Skeletal muscle satellite cell (primary cell): Measurements from ENCODE around the gene COPS8.
A peak's percentile ranks its signal among the peaks of the same experiment; 100 is the strongest.

Source experiments
- H3K27me3 ChIP-seq: 2 replicates; pipeline ENCODE4 v1.7.0; 2013; ENCODE audit warnings: low read length; ENCODE audit not compliant: control insufficient read depth, insufficient read depth
- H3K36me3 ChIP-seq: 2 replicates; pipeline ENCODE4 v1.7.0; 2013; ENCODE audit warnings: mild to moderate bottlenecking, control low read depth, low read length; ENCODE audit not compliant: insufficient read depth
- H3K4me1 ChIP-seq: 2 replicates; pipeline ENCODE4 v1.7.0; 2013; ENCODE audit warnings: low read length; ENCODE audit not compliant: control insufficient read depth, insufficient read depth
- H3K4me2 ChIP-seq: 2 replicates; pipeline ENCODE4 v1.7.0; 2013; ENCODE audit warnings: mild to moderate bottlenecking, low read length
- H3K4me3 ChIP-seq: 2 replicates; pipeline ENCODE4 v1.7.0; 2013; ENCODE audit warnings: low read length
- H3K9ac ChIP-seq: 2 replicates; pipeline ENCODE4 v1.7.0; 2013; ENCODE audit warnings: mild to moderate bottlenecking, low read depth, low read length, moderate library complexity
- H3K9me3 ChIP-seq: replicated peaks from 2 replicates; pipeline ENCODE4 v1.7.0; 2013; ENCODE audit warnings: mild to moderate bottlenecking, control low read depth, low read length

COPS8 gene

DNA sequence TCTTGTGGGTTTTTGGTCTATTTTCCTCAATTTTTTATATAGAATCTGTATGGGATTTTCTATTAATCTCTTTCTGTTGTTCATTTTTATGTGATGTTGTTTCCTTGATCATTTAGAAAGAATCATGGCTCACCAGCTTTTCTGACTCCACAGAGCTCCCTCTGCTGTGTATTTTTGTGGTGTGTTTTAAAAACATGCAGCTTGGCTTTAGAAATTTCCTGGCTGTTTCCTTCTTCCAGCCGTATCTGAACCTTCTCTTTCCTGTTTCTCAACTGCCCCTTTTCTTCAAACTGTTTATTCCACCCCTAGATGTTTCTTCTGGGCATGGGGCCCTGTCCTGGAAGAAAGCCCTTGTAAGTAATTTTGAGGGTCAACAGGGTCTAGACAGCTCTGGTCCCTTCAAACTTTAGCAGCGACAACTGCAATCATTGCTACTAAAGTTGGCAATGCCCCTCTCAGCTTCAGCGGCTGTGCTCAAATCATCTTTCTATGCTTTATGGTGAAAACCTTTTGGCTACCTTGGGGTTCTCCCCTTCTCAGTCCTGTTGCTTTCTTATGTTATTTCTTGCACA, 17.6 kb upstream of the COPS8 start:
- H3K4me2 ChIP-seq = no peak overlapping the region

DNA sequence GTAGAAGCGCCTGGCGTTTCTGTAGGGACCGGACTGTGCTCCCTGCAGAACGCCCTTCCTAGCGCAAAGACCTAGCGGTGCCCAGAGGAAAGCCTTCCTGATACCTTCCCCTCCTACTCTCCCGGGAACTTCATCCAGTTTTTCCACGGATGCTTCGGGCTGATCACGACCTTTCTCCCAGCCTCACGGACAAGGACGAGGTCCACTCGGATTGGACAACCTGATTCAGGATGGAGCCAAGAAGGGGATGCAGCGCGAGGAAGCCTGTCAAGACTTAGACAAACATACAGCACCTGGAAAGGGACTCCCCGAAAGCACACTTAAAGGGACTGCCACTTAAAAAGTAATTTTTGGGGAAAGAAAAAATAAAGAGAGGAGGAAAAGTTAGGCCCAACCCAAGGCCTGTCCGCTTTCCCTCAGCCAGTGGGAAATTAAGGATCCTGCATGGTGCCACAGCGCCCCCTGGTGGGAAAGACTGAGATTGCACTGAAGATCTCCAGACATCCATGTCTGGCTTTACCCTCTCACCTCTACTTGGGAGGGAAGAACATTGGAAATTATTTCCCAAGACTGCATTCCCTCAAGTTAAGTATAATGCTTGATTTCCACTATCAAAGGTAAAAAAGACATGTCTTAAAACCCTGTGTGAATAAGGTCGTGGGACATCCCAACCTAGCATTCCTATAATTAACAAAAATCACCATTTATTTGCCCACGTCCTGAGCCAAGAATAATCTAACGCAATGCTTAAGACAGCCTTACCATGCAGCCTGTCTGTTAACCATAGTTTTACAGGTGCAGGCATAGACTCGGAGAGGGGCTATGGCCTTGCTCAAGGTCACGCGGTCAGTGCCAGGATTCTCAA, 13.4 kb upstream of the COPS8 start:
- Histone ChIP-seq H3K4me1 (peaks cover 17% of the 10 kb centered on the region), H3K9me3 (no peaks in the 10 kb centered on the region), H3K4me3 (no peak overlapping the region), H3K27me3 (no peaks in the 10 kb centered on the region), H3K36me3 (no peaks in the 10 kb centered on the region), H3K4me2 (no peak overlapping the region), H3K9ac (no peak overlapping the region)

More for the DNA sequence above, 17.6 kb upstream of the COPS8 start:
- Histone ChIP-seq H3K36me3 (no peaks in the 10 kb centered on the region), H3K9me3 (no peaks in the 10 kb centered on the region), H3K4me1 (peaks cover 2% of the 10 kb centered on the region), H3K27me3 (no peaks in the 10 kb centered on the region), H3K4me3 (no peak overlapping the region), H3K9ac (no peak overlapping the region)

DNA sequence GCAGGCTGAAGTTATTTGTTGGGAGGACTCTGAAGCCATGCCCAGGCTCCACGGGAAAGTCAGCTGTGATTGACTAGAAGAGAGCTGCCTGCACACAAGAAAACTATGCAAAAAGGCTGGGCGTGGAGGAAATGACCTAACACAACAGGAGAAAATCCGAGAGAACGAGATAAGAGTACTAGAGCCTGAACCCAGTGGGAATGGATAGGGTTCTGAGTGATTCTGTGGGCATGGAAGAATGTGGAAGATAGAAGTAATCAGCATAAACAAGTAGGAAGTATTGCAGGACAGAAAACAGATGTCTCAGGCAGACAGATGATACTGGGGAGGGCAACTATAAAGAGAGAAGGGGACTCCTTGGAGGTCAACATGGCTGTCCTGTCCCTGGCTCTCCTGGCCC, 12.1 kb upstream of the COPS8 start:
- H3K9me3 ChIP-seq = no peaks in the 10 kb centered on the region
- peak overlapping the region; percentile 11 for H3K4me2 ChIP-seq
- peaks cover 17% of the 10 kb centered on the region for H3K4me1 ChIP-seq
- H3K9ac ChIP-seq = no peak overlapping the region
- no peaks in the 10 kb centered on the region for H3K36me3 ChIP-seq
- H3K4me3 ChIP-seq = no peak overlapping the region
- H3K27me3 ChIP-seq = no peaks in the 10 kb centered on the region

DNA sequence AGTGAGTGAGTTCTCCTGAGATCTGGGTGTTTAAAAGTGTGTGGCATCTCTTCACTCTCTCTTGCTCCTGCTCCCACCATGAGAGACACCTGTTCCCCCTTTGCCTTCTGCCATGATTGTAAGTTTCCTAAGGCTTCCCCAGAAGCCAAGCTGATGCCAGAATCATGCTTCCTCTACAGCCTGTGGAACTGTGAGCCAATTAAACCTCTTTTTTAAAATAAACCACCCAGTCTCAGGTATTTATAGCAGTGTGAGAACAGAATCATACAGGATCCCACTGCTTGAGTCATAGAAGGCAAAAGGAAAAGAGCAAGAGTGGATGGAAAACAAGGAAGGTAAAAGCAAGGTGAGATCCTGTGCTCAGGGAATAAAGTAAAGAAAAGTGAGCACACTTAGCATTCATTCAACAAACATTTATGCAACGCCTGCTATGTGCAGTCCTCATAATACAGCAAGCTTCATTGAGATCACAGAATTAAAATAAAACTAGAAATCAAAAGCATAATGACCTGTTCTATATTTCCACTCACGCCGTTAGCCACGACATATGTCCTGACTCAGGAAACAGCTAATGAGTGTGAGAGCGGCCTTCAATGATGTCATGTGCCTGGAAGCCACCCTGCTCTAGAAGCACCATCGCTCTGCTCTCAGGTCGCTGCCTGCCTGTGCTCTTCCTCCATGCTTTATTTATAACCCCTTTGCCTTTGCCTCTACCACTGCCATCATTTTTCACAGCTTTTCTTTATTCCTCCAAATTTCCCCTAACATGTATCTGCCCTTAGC, 11.3 kb upstream of the COPS8 start:
- Histone ChIP-seq H3K27me3 (no peaks in the 10 kb centered on the region), H3K9me3 (no peaks in the 10 kb centered on the region), H3K9ac (no peak overlapping the region)

DNA sequence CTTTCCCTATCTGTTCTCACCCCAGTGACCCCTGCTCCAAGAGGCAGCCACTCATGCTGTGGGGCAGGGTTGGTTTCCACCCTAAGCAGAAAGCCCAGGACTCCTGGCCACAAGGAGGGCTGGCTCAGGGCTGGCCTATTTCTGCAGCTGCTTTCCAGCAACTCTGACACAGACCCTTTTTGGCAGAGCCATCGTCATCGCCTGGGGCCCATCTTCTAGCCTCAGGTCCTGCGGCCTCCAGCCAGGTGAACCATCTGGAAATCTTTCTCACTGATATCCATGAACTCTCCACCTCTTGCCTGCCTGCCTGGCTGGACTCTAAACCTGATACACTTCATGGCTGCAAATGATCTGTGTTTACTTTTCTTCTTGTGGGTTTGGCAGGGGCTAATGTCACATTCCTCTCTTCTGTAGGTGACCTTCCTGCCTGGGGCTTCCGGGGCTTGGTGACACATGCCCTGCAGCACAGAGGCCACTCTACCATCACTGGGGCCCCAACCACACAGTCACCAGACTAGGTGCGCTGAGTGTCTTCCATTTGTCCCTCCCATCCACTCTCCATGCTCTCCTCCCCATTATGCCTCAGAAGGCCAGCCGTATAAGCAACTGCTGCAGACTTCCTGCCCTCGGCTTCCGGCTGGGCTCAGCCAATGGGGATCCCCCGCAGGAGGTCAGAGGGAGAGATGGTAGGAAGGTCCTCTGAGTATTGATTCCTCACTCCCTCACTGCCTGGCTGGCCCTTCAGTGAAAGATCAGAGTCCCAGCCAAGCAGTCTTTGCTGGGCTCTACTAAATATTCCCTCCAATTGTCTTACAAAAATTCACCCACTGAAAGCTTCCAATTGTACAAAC, 9.7 kb upstream of the COPS8 start:
- Histone ChIP-seq H3K27me3 (no peaks in the 10 kb centered on the region), H3K4me1 (peaks cover 17% of the 10 kb centered on the region), H3K4me3 (no peak overlapping the region), H3K36me3 (no peaks in the 10 kb centered on the region), H3K9me3 (no peaks in the 10 kb centered on the region), H3K4me2 (no peak overlapping the region), H3K9ac (no peak overlapping the region)

More for the DNA sequence above, 11.3 kb upstream of the COPS8 start:
- H3K4me3 ChIP-seq = no peak overlapping the region
- peaks cover 17% of the 10 kb centered on the region for H3K4me1 ChIP-seq
- no peak overlapping the region for H3K4me2 ChIP-seq
- no peaks in the 10 kb centered on the region for H3K36me3 ChIP-seq

DNA sequence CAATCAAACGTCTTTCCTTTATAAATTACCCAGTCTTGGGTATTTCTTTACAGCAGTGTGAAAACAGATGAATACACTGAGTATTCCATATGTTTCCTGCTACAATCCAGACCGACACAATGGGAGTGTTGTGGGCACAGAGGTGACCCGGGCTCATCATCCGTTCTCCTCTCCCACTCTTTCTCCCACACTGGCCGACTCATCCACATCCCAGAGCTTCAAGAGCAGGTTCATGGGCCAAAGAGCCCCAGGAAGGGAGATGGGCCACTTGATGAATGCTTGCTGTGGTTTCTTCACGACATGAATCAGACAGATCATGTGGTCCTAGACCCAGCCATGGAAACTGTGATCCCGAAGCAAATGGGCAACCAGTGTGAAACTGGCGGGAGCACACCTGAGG, 4.1 kb upstream of the COPS8 start:
- no peak overlapping the region for H3K9ac ChIP-seq
- no peaks in the 10 kb centered on the region for H3K27me3 ChIP-seq
- H3K4me2 ChIP-seq = no peak overlapping the region
- peaks cover 7% of the 10 kb centered on the region for H3K4me1 ChIP-seq
- H3K4me3 ChIP-seq = no peak overlapping the region
- H3K9me3 ChIP-seq = no peaks in the 10 kb centered on the region
- no peaks in the 10 kb centered on the region for H3K36me3 ChIP-seq

DNA sequence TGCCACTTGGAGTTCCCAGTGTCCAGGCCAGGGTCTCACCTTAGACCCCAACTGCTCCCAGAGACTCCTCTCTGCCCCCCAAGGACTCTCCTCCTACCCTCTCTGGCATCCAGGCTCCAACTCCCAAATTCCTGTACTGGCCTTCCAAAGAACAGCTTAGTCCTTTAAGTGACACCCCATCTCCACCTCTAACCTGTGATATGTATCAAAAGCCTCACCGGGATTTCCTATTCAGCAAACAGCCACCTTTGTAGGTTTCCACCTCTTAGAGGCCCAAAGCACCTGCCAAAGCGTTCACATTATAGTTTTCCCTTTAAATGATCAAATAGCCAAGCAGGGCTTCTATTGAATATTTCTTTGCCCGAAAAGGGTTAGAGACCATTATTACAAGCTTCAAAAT, 2.7 kb upstream of the COPS8 start:
- Histone ChIP-seq H3K4me1 (peaks cover 13% of the 10 kb centered on the region), H3K9me3 (no peaks in the 10 kb centered on the region), H3K9ac (no peak overlapping the region), H3K27me3 (no peaks in the 10 kb centered on the region), H3K4me3 (no peak overlapping the region), H3K4me2 (no peak overlapping the region), H3K36me3 (peaks cover 7% of the 10 kb centered on the region)

DNA sequence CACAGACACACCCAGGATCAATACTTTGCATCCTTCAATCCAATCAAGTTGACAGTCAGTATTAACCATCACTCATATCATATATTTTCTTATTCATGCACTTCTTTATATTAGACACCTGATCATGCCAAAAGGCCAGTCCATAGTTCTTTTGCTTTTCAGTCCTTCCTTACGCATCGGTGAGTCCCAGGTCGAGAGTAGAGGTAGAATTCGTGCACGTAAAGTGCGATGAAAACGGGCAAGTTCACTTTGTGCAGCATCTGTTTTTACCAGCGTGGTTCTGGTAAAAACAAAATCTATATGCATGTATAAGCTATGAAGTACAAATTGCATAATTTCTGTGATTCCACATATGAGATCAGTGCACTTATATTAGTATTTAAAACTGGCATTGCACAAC, 1.2 kb upstream of the COPS8 start:
- Histone ChIP-seq H3K9me3 (no peaks in the 10 kb centered on the region), H3K36me3 (peaks cover 13% of the 10 kb centered on the region), H3K27me3 (no peaks in the 10 kb centered on the region), H3K9ac (peak overlapping the region; percentile 96), H3K4me1 (peaks cover 24% of the 10 kb centered on the region), H3K4me2 (peak overlapping the region; percentile 85), H3K4me3 (peak overlapping the region; percentile 89)

DNA sequence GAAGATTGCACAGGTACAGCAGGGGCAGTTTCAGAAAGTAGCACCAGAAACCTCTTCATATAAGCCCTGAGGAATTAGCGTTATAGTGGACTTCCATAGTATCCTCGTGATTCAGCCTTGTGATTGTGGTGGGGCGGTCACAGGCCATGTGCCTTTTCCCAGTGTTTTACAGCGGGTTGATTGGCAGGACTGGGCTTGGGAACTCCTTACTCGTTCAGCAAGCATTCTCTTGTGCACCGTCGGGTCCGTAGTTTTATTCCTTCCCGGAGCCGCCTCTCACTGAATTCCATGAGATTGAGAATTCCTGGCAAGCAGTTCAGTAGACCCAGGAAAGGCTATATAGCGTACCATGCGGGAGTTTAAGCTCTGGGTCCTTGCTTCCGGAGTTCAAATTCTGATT, 5.2 kb downstream of the COPS8 start:
- Histone ChIP-seq H3K27me3 (no peaks in the 10 kb centered on the region), H3K4me1 (peaks cover 70% of the 10 kb centered on the region), H3K4me3 (peak overlapping the region; percentile 17), H3K36me3 (peaks cover 59% of the 10 kb centered on the region), H3K4me2 (peak overlapping the region; percentile 86), H3K9me3 (no peaks in the 10 kb centered on the region), H3K9ac (peak overlapping the region; percentile 96)

DNA sequence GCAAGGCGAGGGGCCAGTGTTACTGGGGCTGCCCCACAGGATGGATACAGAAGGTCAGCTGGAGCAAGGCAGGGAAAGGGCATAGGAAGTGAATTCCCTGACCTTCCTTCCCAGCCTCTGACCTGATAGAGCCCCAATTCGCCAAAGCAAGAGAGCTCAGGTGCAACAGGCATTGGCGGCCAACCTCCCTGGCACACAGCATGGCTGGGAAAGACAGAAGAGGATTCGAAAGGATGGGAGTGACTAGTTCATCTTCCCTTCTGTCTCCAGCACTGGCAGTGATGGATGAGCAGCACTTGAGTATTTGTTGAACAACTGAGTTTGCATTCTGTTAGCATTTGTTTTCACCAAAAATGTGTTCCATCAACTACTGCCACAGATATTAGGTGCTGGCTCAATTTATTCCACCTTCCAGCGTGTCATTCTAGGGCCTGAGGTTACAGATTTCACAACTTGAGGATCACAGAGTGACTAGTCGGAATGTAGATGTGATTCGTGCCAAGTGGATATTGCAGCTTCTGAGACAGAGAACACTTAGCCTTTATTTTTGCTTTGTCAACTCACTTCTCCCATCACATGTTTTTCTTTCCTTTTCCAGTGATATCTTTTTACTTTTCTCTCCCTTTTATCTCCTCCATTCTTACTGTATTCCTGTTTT, 6.2 kb downstream of the COPS8 start:
- Histone ChIP-seq H3K9ac (peak overlapping the region; percentile 67), H3K27me3 (no peaks in the 10 kb centered on the region), H3K9me3 (no peaks in the 10 kb centered on the region), H3K4me3 (no peak overlapping the region), H3K36me3 (peaks cover 68% of the 10 kb centered on the region), H3K4me2 (peak overlapping the region; percentile 56), H3K4me1 (peaks cover 80% of the 10 kb centered on the region)
